SU-DHL-6 (cell line): ENCODE results near the gene MCOLN2.

ENCODE experiments used
- H2AFZ ChIP-seq: fragments of 200-600 bp; sonication (generic); 2 replicates; pipeline ENCODE4 v1.6.1; 2014; ENCODE audit warnings: low read depth, mild to moderate bottlenecking, moderate library complexity, mixed read lengths, antibody characterized with exemption, low read length; ENCODE audit not compliant: severe bottlenecking
- H3F3A ChIP-seq: fragments of 200-600 bp; shearing (Covaris generic); 2 replicates; pipeline ENCODE4 v1.6.0; 2016; ENCODE audit warnings: antibody characterized with exemption, mild to moderate bottlenecking; ENCODE audit not compliant: insufficient read depth
- H3K27ac ChIP-seq: fragments of 200-600 bp; sonication (generic); 2 replicates; pipeline ENCODE4 v1.5.1; 2016; ENCODE audit warnings: low read depth, mild to moderate bottlenecking, low read length, moderate library complexity, mixed read lengths
- H3K27me3 ChIP-seq: fragments of 200-600 bp; sonication (generic), shearing (Covaris generic); 2 replicates; pipeline ENCODE4 v1.6.0; 2014; ENCODE audit warnings: mild to moderate bottlenecking, low read length
- H3K36me3 ChIP-seq: fragments of 200-600 bp; sonication (generic); 2 replicates; pipeline ENCODE4 v1.6.1; 2014; ENCODE audit warnings: mild to moderate bottlenecking, low read length, mixed read lengths
- H3K4me2 ChIP-seq: fragments of 300-600, 200-600 bp; shearing (Covaris generic), sonication (generic); 2 replicates; pipeline ENCODE4 v1.6.0; 2014; ENCODE audit warnings: low read length, low read depth, mild to moderate bottlenecking; ENCODE audit not compliant: poor library complexity, severe bottlenecking
- H3K4me3 ChIP-seq: fragments of 200-600 bp; sonication (generic); 2 replicates; pipeline ENCODE4 v1.5.1; 2014; ENCODE audit warnings: antibody characterized with exemption, low read length, mild to moderate bottlenecking, mixed read lengths; ENCODE audit not compliant: insufficient read depth, poor library complexity, severe bottlenecking
- H3K79me2 ChIP-seq: fragments of 200-600 bp; sonication (generic); 2 replicates; pipeline ENCODE4 v1.6.1; 2014; ENCODE audit warnings: mild to moderate bottlenecking, low read length, moderate library complexity; ENCODE audit not compliant: insufficient read depth
- H3K9ac ChIP-seq: fragments of 200-600 bp; sonication (generic); 2 replicates; pipeline ENCODE4 v1.7.0; 2014; ENCODE audit warnings: mild to moderate bottlenecking, low read length
- H3K9me2 ChIP-seq: fragments of 200-600 bp; sonication (generic); replicated peaks from 2 replicates; pipeline ENCODE4 v1.6.1; 2014; ENCODE audit warnings: low read length; ENCODE audit not compliant: insufficient read depth
- H3K9me3 ChIP-seq: fragments of 200-600 bp; sonication (generic); 2 replicates; pipeline ENCODE4 v1.6.1; 2014; ENCODE audit warnings: low read length, mixed read lengths; ENCODE audit not compliant: insufficient read depth
- H4K20me1 ChIP-seq: fragments of 200-600 bp; sonication (generic); 2 replicates; pipeline ENCODE4 v1.6.1; 2014; ENCODE audit warnings: low read depth, mild to moderate bottlenecking, antibody characterized with exemption, low read length, moderate library complexity, mixed read lengths
- CTCF ChIP-seq: fragments of 200-600 bp; sonication (generic); IDR thresholded peaks from one replicate; pipeline ENCODE4 v1.5.1; 2017; ENCODE audit warnings: antibody characterized with exemption, mild to moderate bottlenecking, low read length, moderate library complexity; ENCODE audit not compliant: insufficient read depth, poor library complexity, severe bottlenecking
- EZH2phosphoT487 ChIP-seq: fragments of 200-600 bp; sonication (generic), shearing (Covaris generic); conservative IDR thresholded peaks from 2 replicates; pipeline ENCODE4 v1.6.1; 2018; ENCODE audit warnings: mild to moderate bottlenecking, antibody characterized with exemption, low read length, moderate library complexity, mixed read lengths

MCOLN2 gene

GRCh38 chr1:84888753-84889152 is 108.2 kb downstream of the MCOLN2 start:
- no peak overlapping the region for H3K4me3 ChIP-seq
- H3K9me3 ChIP-seq: no peaks in the 10 kb centered on the region
- H3K27ac ChIP-seq: no peak overlapping the region
- no peaks in the 10 kb centered on the region for H3F3A ChIP-seq
- no peak overlapping the region for H2AFZ ChIP-seq
- H3K79me2 ChIP-seq: no peaks in the 10 kb centered on the region
- TF ChIP-seq EZH2phosphoT487 (no peak), CTCF (no peak)
- H3K27me3 ChIP-seq: no peaks in the 10 kb centered on the region
- no peak overlapping the region for H3K9ac ChIP-seq
- no peaks in the 10 kb centered on the region for H4K20me1 ChIP-seq
- no peaks in the 10 kb centered on the region for H3K9me2 ChIP-seq
- H3K36me3 ChIP-seq: no peaks in the 10 kb centered on the region
- no peak overlapping the region for H3K4me2 ChIP-seq

GRCh38 chr1:84887261-84887934 is 109.5 kb downstream of the MCOLN2 start:
- H3K9me2 ChIP-seq: no peaks in the 10 kb centered on the region
- H3K4me2 ChIP-seq: no peak overlapping the region

GRCh38 chr1:84885469-84885868 is 111.4 kb downstream of the MCOLN2 start:
- H4K20me1 ChIP-seq: no peaks in the 10 kb centered on the region
- no peaks in the 10 kb centered on the region for H3K36me3 ChIP-seq
- no peaks in the 10 kb centered on the region for H3K79me2 ChIP-seq
- H2AFZ ChIP-seq: no peak overlapping the region
- H3K4me3 ChIP-seq: no peak overlapping the region
- no peak overlapping the region for H3K9ac ChIP-seq
- no peaks in the 10 kb centered on the region for H3K9me2 ChIP-seq
- H3K27me3 ChIP-seq: no peaks in the 10 kb centered on the region
- H3F3A ChIP-seq: no peaks in the 10 kb centered on the region
- TF ChIP-seq EZH2phosphoT487: no peak
- H3K27ac ChIP-seq: no peak overlapping the region
- no peaks in the 10 kb centered on the region for H3K9me3 ChIP-seq
- no peak overlapping the region for H3K4me2 ChIP-seq

More at GRCh38 chr1:84887261-84887934, 109.5 kb downstream of the MCOLN2 start:
- no peaks in the 10 kb centered on the region for H4K20me1 ChIP-seq
- no peaks in the 10 kb centered on the region for H3F3A ChIP-seq
- H3K79me2 ChIP-seq: no peaks in the 10 kb centered on the region
- no peak overlapping the region for H3K4me3 ChIP-seq
- no peaks in the 10 kb centered on the region for H3K9me3 ChIP-seq
- no peak for TF ChIP-seq EZH2phosphoT487
- TF ChIP-seq CTCF: no peak
- no peaks in the 10 kb centered on the region for H3K27me3 ChIP-seq
- no peak overlapping the region for H3K27ac ChIP-seq
- H3K36me3 ChIP-seq: no peaks in the 10 kb centered on the region
- no peak overlapping the region for H3K9ac ChIP-seq
- H2AFZ ChIP-seq: no peak overlapping the region

GRCh38 chr1:84884671-84885389 is 112.1 kb downstream of the MCOLN2 start:
- no peaks in the 10 kb centered on the region for H3K27me3 ChIP-seq
- H3K9ac ChIP-seq: no peak overlapping the region
- no peaks in the 10 kb centered on the region for H4K20me1 ChIP-seq
- TF ChIP-seq EZH2phosphoT487: no peak
- TF ChIP-seq CTCF: no peak
- H3F3A ChIP-seq: no peaks in the 10 kb centered on the region
- H3K36me3 ChIP-seq: no peaks in the 10 kb centered on the region
- H3K79me2 ChIP-seq: no peaks in the 10 kb centered on the region
- no peak overlapping the region for H3K4me3 ChIP-seq
- H2AFZ ChIP-seq: no peak overlapping the region
- H3K9me2 ChIP-seq: no peaks in the 10 kb centered on the region
- H3K4me2 ChIP-seq: no peak overlapping the region
- H3K9me3 ChIP-seq: no peaks in the 10 kb centered on the region
- no peak overlapping the region for H3K27ac ChIP-seq
